ENCODE measurements around the gene ZFYVE21.

The ZFYVE21 gene

DNA sequence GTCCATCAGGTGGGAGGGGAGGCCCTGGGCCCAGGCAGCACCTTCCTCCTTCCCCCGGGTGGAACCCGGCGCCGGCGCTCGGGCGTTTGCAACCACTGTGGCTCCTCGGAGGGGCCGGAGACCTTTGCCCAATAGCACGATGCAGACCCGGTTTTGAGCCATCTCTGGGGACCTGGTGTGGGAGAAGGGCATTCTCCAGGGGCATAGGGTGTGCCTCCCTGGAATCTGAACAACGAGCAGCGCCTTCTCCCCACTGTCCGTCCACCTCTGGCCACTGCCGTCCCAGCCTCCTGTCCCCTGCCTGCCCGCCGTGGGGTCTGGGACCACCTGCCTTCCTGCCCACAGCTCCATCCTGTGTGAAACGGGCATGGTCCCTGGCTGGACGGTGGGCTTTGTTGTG, 12.5 kb downstream of the ZFYVE21 start:
- no peaks in the 10 kb centered on the region for H3K4me1 ChIP-seq (ENCODE audit: control insufficient read depth, insufficient read depth, low read length)
- no peak overlapping the region for H3K4me3 ChIP-seq (ENCODE audit: low read depth, low read length)
- no peak overlapping the region for H3K27ac ChIP-seq (ENCODE audit: low read depth, low read length)
- H3K9ac ChIP-seq (ENCODE audit: low read length): no peak overlapping the region
- no peaks in the 10 kb centered on the region for H3K27me3 ChIP-seq (ENCODE audit: control insufficient read depth, insufficient read depth, low read length)
- no peaks in the 10 kb centered on the region for H3K9me3 ChIP-seq (ENCODE audit: control insufficient read depth, insufficient read depth, low read depth, low read length)
- H3K36me3 ChIP-seq (ENCODE audit: control insufficient read depth, insufficient read depth, low read length): peaks cover 50% of the 10 kb centered on the region

DNA sequence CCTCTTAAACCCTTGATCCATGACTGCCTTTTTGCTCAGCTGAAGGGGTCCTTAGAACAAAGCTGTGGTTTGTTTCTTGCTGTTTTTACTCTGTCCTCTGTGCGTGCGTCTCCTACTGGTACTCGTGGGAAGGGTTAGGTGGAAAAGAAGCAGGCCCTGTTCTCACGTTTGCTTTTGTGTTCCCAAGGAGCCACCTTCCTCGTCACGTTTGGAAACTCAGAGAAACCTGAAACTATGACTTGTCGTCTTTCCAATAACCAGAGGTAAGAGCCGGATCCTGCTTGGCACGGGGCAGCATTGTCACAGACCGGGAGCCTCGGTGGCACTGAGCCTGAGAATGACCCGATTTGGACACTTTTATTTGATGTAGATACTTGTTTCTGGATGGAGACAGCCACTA, 13.1 kb downstream of the ZFYVE21 start:
- Histone ChIP-seq H3K36me3 (ENCODE audit: control insufficient read depth, insufficient read depth, low read length) (peaks cover 56% of the 10 kb centered on the region), H3K4me3 (ENCODE audit: low read depth, low read length) (no peak overlapping the region), H3K9ac (ENCODE audit: low read length) (no peak overlapping the region)

DNA sequence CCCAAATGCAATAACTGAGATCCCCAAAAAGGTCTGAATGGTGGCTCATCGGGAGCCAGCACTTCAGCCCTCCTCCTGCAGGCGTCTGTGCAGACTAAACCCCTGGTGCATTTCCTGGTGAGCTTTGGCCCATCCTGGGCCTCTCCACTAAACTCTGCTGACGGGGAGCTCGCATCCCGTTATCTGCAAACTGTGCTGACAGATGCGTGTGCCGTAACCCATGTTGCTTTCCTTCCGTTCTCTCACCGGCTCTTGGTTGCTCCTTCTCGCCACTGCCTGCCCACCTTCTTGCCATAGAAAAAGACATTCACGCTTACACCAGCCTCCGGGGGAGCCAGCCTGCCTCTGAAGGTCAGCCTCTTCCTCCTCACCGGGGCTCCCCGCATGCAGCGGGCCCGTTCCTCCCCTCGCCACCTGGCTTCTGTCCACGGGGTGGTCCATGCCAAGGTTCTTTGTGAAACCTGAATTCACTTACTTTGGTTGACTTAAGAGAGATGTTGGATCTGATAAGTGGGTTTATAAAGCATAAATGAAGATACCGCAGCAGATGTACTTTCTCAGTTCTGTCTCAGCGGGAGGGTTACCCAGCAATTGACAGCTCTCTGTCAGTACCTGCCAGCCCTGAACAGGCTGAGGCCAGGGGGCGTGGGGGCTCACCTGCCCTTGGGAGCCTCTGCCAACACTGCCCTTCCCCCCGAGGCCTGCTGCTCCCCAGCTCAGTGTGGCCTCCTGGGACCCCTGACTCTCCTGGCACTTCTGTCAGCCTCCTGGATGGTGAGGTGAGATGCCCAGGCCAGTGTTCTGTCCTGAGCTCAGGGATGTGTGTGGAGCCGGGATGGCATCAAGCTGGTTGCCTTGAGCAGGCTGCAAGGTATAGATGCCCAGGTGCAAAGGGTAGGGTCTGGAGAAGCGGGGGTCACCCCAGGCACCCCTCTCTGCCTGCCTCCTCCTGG, 14.2 kb downstream of the ZFYVE21 start:
- Histone ChIP-seq H3K9me3 (ENCODE audit: control insufficient read depth, insufficient read depth, low read depth, low read length) (no peaks in the 10 kb centered on the region), H3K36me3 (ENCODE audit: control insufficient read depth, insufficient read depth, low read length) (peaks cover 60% of the 10 kb centered on the region), H3K27ac (ENCODE audit: low read depth, low read length) (no peak overlapping the region), H3K9ac (ENCODE audit: low read length) (no peak overlapping the region), H3K4me1 (ENCODE audit: control insufficient read depth, insufficient read depth, low read length) (no peaks in the 10 kb centered on the region), H3K27me3 (ENCODE audit: control insufficient read depth, insufficient read depth, low read length) (no peaks in the 10 kb centered on the region), H3K4me3 (ENCODE audit: low read depth, low read length) (no peak overlapping the region)

More for the DNA sequence above, 13.1 kb downstream of the ZFYVE21 start:
- no peaks in the 10 kb centered on the region for H3K9me3 ChIP-seq (ENCODE audit: control insufficient read depth, insufficient read depth, low read depth, low read length)
- H3K4me1 ChIP-seq (ENCODE audit: control insufficient read depth, insufficient read depth, low read length): no peaks in the 10 kb centered on the region
- H3K27me3 ChIP-seq (ENCODE audit: control insufficient read depth, insufficient read depth, low read length): no peaks in the 10 kb centered on the region
- H3K27ac ChIP-seq (ENCODE audit: low read depth, low read length): no peak overlapping the region

DNA sequence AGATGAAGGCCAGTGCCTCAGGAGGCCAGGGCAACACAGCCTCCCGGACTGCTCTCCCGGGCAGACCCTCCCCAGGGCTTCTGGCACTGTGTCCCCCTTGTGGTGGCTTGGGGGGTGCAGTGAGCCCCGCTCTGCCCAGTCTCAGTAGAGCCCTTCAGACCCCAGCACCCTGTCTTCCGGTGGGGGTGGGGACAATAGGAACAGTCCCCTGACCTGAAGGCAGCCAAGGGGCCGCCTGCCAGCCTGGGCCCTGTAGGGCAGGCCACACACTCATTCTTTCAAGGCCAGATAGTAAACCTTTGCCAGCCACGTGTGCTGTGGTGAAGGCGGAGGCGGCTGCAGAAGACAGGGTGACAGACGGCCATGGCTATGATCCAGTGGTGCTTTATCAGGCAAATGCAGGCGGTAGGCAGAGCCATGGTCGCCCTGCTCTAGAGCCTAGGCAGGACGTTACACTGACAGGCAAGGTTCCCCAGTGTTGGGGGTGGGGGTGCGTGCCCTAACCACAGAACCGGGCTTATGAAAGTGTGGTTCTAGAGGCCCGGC, 15.0 kb downstream of the ZFYVE21 start:
- H3K36me3 ChIP-seq (ENCODE audit: control insufficient read depth, insufficient read depth, low read length): peaks cover 66% of the 10 kb centered on the region

DNA sequence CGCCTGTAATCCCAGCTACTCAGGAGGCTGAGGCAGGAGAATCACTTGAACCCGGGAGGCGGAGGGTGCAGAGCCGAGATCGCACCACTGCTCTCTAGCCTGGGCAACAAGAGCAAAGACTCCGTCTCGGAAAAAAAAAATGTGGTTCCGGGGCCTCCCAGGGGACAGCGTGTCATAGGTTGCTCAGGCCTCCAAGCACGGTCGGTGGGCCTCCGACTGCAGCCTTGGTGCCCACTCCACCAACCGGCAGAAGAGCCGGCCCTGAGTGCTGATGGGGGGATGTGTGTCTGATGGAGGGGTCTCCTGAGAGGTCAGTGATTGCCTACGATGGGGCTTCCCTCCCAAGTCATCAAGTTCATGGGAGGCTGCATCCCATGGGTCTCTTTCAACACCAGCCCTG, 15.9 kb downstream of the ZFYVE21 start:
- H3K9ac ChIP-seq (ENCODE audit: low read length): no peak overlapping the region
- no peaks in the 10 kb centered on the region for H3K27me3 ChIP-seq (ENCODE audit: control insufficient read depth, insufficient read depth, low read length)
- no peak overlapping the region for H3K4me3 ChIP-seq (ENCODE audit: low read depth, low read length)
- no peak overlapping the region for H3K27ac ChIP-seq (ENCODE audit: low read depth, low read length)
- H3K4me1 ChIP-seq (ENCODE audit: control insufficient read depth, insufficient read depth, low read length): no peaks in the 10 kb centered on the region; the same call in 1 of the 2 replicates
- peaks cover 64% of the 10 kb centered on the region for H3K36me3 ChIP-seq (ENCODE audit: control insufficient read depth, insufficient read depth, low read length)
- no peaks in the 10 kb centered on the region for H3K9me3 ChIP-seq (ENCODE audit: control insufficient read depth, insufficient read depth, low read depth, low read length)

More for the DNA sequence above, 15.0 kb downstream of the ZFYVE21 start:
- Histone ChIP-seq H3K9me3 (ENCODE audit: control insufficient read depth, insufficient read depth, low read depth, low read length) (no peaks in the 10 kb centered on the region), H3K9ac (ENCODE audit: low read length) (no peak overlapping the region), H3K4me1 (ENCODE audit: control insufficient read depth, insufficient read depth, low read length) (no peaks in the 10 kb centered on the region; the same call in 1 of the 2 replicates), H3K27ac (ENCODE audit: low read depth, low read length) (no peak overlapping the region), H3K4me3 (ENCODE audit: low read depth, low read length) (no peak overlapping the region), H3K27me3 (ENCODE audit: control insufficient read depth, insufficient read depth, low read length) (no peaks in the 10 kb centered on the region)

DNA sequence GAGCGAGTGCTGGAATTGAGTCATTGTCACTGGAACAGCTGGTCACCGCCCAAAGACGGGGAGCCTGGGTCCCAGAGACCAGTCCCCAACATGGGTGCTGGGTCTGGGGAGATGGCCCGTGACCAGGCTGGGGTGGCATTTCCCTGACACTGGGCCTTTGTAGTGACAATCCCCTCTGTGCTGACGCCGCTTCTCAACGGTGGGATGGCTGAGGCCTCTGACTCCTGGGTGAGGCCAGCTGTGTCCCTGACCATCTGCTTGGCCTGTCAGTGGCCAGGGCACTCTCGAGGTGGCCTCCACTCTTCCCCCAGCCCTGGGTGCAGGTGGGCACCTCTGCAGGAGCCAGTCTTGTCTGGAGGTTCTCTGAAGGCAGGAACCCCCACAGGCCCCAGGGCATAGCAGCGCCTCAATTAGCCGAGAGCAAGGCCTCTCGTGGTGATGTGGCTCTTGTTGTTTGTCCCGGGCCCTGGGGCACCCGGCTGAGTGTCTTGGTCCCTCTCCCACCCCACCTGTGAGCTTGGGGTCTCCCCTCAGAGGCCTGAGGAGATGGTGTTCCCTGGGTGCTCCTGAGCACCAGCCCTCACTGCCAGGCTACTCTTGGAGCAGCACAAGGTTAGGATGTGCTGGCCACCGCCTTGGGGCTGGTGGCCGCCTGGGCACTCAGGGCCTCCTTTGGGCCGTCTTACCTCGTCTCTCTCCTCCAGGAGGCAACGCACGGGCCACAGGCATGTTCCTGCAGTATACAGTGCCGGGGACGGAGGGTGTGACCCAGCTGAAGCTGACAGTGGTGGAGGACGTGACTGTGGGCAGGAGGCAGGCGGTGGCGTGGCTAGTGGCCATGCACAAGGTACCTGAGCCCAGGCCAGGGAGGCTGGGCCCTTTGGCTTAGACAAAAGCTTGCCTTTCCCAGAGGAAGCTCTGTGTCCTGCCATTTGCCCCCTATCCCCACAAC, 16.6 kb downstream of the ZFYVE21 start:
- H3K27ac ChIP-seq (ENCODE audit: low read depth, low read length): no peak overlapping the region
- H3K4me3 ChIP-seq (ENCODE audit: low read depth, low read length): no peak overlapping the region
- no peaks in the 10 kb centered on the region for H3K27me3 ChIP-seq (ENCODE audit: control insufficient read depth, insufficient read depth, low read length)
- no peaks in the 10 kb centered on the region; the same call in 1 of the 2 replicates for H3K4me1 ChIP-seq (ENCODE audit: control insufficient read depth, insufficient read depth, low read length)
- H3K9me3 ChIP-seq (ENCODE audit: control insufficient read depth, insufficient read depth, low read depth, low read length): no peaks in the 10 kb centered on the region
- no peak overlapping the region for H3K9ac ChIP-seq (ENCODE audit: low read length)
- peaks cover 64% of the 10 kb centered on the region for H3K36me3 ChIP-seq (ENCODE audit: control insufficient read depth, insufficient read depth, low read length)

DNA sequence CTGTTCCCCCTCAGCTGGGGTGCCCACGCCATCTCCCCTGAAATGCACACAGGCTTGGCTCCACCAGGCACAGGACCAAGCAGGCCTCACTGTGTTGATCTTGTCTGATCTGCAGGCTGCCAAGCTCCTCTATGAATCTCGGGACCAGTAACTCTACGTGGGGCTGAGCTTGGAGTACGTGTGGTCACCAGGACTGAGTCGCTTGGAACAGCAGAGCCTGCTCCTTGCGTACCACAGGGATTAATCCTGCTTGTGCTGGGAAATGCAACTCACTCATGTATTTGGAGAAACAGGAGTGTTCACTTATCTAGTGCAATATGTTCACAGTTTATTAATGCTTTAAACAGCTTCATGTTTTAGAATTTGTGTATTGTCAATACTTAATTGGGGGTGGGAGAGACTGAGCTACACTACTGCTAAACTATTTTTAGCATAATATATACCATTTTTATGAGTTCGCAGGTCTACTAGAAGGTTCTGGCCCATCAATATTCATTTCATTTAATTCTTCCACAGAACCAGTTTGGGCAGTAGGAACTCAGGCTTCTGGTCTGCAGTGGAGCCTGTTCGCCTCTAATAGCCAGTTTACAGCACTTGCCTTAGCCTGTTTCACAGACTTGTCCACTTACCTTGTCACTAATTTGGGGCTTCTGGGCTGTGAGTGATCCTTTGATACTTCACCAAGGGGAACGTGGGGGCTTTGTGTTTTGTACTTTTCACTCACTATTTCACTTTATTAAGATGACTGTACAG, 17.4 kb downstream of the ZFYVE21 start:
- Histone ChIP-seq H3K4me3 (ENCODE audit: low read depth, low read length) (no peak overlapping the region), H3K27me3 (ENCODE audit: control insufficient read depth, insufficient read depth, low read length) (no peaks in the 10 kb centered on the region), H3K27ac (ENCODE audit: low read depth, low read length) (no peak overlapping the region), H3K36me3 (ENCODE audit: control insufficient read depth, insufficient read depth, low read length) (peaks cover 63% of the 10 kb centered on the region), H3K9me3 (ENCODE audit: control insufficient read depth, insufficient read depth, low read depth, low read length) (no peaks in the 10 kb centered on the region), H3K9ac (ENCODE audit: low read length) (no peak overlapping the region), H3K4me1 (ENCODE audit: control insufficient read depth, insufficient read depth, low read length) (no peaks in the 10 kb centered on the region; the same call in 1 of the 2 replicates)

DNA sequence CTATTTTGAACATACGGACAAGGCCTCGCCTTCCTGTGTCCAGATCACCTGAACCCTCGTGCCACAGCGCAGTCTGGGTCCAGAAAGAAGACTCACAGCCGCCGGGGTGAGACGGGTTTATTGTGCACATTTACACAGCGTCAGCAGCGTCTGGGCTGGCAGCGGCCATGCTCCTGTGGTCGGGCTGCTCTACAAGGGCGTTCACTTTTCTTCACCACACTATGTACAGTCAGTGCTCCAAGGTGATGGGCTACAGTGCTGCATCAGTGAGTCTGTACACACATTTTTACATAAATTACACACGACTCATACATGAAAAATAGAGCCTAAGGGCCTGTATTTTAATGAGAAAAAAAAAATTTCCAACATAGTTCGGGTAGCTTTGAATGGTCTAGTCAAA, 18.0 kb downstream of the ZFYVE21 start:
- Histone ChIP-seq H3K9me3 (ENCODE audit: control insufficient read depth, insufficient read depth, low read depth, low read length) (no peaks in the 10 kb centered on the region), H3K27ac (ENCODE audit: low read depth, low read length) (no peak overlapping the region), H3K4me3 (ENCODE audit: low read depth, low read length) (no peak overlapping the region), H3K4me1 (ENCODE audit: control insufficient read depth, insufficient read depth, low read length) (no peaks in the 10 kb centered on the region; the same call in 1 of the 2 replicates), H3K36me3 (ENCODE audit: control insufficient read depth, insufficient read depth, low read length) (peaks cover 58% of the 10 kb centered on the region), H3K27me3 (ENCODE audit: control insufficient read depth, insufficient read depth, low read length) (no peaks in the 10 kb centered on the region), H3K9ac (ENCODE audit: low read length) (no peak overlapping the region)

DNA sequence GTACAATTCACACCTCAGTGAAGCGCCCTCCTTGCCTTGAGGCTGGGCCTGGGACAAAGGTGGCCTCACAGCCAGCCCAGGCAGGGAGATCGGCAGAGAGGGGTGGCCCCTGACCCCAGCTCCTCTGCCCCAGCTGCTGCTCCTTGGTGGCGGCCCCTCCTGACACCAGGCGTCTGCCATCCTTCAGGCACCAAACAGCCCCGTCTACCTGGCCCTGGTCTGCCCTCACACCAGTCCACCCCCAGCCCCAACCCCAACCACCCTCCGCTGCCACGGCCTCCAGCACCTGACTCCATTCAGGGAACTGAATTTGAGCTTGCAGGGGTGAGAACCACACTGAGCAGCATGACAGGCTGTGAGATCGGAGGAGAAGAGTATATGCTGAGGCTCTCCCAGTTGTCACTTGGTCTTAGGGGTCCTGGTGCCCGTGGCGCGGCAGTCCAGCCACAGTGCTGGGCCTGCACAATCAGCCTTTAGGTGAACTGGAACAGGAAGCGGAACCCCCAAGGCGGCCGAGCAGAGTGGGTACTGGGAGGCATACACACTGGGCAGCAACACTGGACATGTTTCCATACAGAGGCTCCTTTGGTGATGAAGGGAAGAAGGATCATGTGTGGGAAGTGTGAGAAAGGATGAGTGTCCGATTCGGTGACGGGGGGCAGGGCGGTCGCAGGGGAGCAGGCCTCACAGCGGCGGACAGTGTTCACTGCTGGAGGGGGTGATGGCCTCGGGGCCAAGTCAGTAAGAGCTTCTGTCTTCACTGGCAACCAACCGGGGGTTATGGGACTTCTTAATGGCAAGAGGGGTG, 18.7 kb downstream of the ZFYVE21 start:
- Histone ChIP-seq H3K9ac (ENCODE audit: low read length) (no peak overlapping the region), H3K9me3 (ENCODE audit: control insufficient read depth, insufficient read depth, low read depth, low read length) (no peaks in the 10 kb centered on the region), H3K27me3 (ENCODE audit: control insufficient read depth, insufficient read depth, low read length) (no peaks in the 10 kb centered on the region), H3K36me3 (ENCODE audit: control insufficient read depth, insufficient read depth, low read length) (peaks cover 51% of the 10 kb centered on the region), H3K27ac (ENCODE audit: low read depth, low read length) (no peak overlapping the region), H3K4me3 (ENCODE audit: low read depth, low read length) (no peak overlapping the region), H3K4me1 (ENCODE audit: control insufficient read depth, insufficient read depth, low read length) (no peaks in the 10 kb centered on the region; the same call in 1 of the 2 replicates)

All from HUES6 (cell line).